H1 (cell line): ENCODE measurements around the gene OS9. TPM values are rescaled to one million over a fixed set of nuclear protein-coding genes. Genes with fewer than 3 reads are reported as not detected.

Experiments
- CHD1 ChIP-seq: IDR thresholded peaks from 2 replicates; pipeline ENCODE4 v1.6.1; 2012; ENCODE audit warnings: low read depth, low read length, improper control_type of control experiment
- CHD7 ChIP-seq: fragments of 300-600 bp; sonication (generic); IDR thresholded peaks from 2 replicates; pipeline ENCODE4 v1.7.1; 2012; ENCODE audit warnings: low read length, moderate library complexity, mild to moderate bottlenecking, inconsistent platforms; ENCODE audit not compliant: insufficient replicate concordance
- EZH2 ChIP-seq: fragments of 200-600 bp; sonication (generic); IDR thresholded peaks from 2 replicates; pipeline ENCODE4 v1.7.1; 2012; ENCODE audit warnings: low read depth, mild to moderate bottlenecking, moderate library complexity, low read length, inconsistent platforms; ENCODE audit not compliant: severe bottlenecking
- JUN ChIP-seq: IDR thresholded peaks from 2 replicates; pipeline ENCODE4 v1.6.1; 2011; ENCODE audit warnings: low read depth, mild to moderate bottlenecking, improper control_type of control experiment, low read length
- TAF1 ChIP-seq: IDR thresholded peaks from 2 replicates; pipeline ENCODE4 v1.6.1; 2011; ENCODE audit warnings: mild to moderate bottlenecking, low read depth, low read length
- TCF12 ChIP-seq: IDR thresholded peaks from 2 replicates; pipeline ENCODE4 v1.6.1; 2011; ENCODE audit warnings: low read depth, mild to moderate bottlenecking, low read length
- polyA plus RNA-seq, 7 experiments: library from polyadenylated mRNA; depleted of rRNA in 3 of 7; stranded (reverse) in 5 of 7; unstranded in 2 of 7; fragments of >200 nt in 5 of 7; fragments of 200-250 nt in 2 of 7; gene quantifications; 1 replicate in 5 of 7; 2 replicates in 1 of 7; 4 replicates in 1 of 7; pipeline versions ENCODE4 v1.2.1 to v1.2.3, GENCODE V29; 2011 to 2013; ENCODE audit warnings: missing spikeins in 2 of 7, mixed read lengths in 2 of 7
- total RNA-seq: library from RNA; stranded (reverse); fragmentation: NEBNext Ultra II Directional; extraction: Animal tissue kit (Norgen Biotek cat#: 25700); gene quantifications from 2 replicates; pipeline ENCODE4 v1.2.1, GENCODE V29; 2021
- TF ChIP-seq, protein P1 (sequence below): IDR thresholded peaks from 2 replicates; pipeline ENCODE4 v1.6.1; 2012; ENCODE audit warnings: low read length, inconsistent platforms

Gene OS9
- total and polyA plus RNA-seq, 2 of the 8 experiments (the other 6 are each of a cell fraction or from before 2014, with no cell fraction given), result 71.0 to 108 TPM

GRCh38 chr12:57765003-57765697 lies 71.2 kb downstream of the OS9 start (continued):
- TF ChIP-seq, protein P1, sequence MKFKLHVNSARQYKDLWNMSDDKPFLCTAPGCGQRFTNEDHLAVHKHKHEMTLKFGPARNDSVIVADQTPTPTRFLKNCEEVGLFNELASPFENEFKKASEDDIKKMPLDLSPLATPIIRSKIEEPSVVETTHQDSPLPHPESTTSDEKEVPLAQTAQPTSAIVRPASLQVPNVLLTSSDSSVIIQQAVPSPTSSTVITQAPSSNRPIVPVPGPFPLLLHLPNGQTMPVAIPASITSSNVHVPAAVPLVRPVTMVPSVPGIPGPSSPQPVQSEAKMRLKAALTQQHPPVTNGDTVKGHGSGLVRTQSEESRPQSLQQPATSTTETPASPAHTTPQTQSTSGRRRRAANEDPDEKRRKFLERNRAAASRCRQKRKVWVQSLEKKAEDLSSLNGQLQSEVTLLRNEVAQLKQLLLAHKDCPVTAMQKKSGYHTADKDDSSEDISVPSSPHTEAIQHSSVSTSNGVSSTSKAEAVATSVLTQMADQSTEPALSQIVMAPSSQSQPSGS, result no peak
- TF ChIP-seq CHD1, result no peak
- TF ChIP-seq JUN, result no peak
- TF ChIP-seq CHD7, result no peak
- peak; percentile 64 for TF ChIP-seq TAF1
- no peak for TF ChIP-seq TCF12
- TF ChIP-seq EZH2, result peak; percentile 36
